GM12864 (cell line): ENCODE results near the gene ARHGAP9.

Experiments
- DNase-seq: peaks from one replicate; pipeline ENCODE4 v3.0.0-alpha.2; 2011; ENCODE audit warnings: low read depth
- H3K4me3 ChIP-seq: 2 replicates; pipeline ENCODE4 v1.5.1; 2011; ENCODE audit warnings: mild to moderate bottlenecking, low read depth, low read length, control low read depth
- TF ChIP-seq, protein P1 (sequence below): IDR thresholded peaks from 2 replicates; pipeline ENCODE4 v1.5.1; 2011; ENCODE audit warnings: low read depth, mild to moderate bottlenecking, moderate library complexity, low read length, control low read depth, inconsistent platforms; ENCODE audit errors: missing control alignments

Gene ARHGAP9

DNA sequence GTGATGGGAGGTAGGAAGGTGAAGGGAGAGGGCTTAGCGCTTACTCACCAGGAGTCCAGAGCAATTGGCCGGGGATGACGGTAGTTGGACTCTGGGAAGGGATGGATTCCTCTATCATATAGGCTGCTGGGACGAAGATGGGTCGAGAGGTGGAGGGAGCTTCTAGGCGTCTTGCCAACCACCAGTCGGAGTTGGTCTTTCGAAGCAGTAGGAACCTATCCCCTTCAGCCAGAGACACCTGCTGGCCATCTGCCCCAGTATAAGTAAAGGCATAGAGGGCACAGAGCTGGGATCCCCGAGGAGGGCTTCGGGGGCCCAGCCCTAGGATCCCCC, 657 bp downstream of the ARHGAP9 start:
- H3K4me3 ChIP-seq = peak overlapping the region; percentile 72
- no peak for DNase-seq
- TF ChIP-seq, protein P1, sequence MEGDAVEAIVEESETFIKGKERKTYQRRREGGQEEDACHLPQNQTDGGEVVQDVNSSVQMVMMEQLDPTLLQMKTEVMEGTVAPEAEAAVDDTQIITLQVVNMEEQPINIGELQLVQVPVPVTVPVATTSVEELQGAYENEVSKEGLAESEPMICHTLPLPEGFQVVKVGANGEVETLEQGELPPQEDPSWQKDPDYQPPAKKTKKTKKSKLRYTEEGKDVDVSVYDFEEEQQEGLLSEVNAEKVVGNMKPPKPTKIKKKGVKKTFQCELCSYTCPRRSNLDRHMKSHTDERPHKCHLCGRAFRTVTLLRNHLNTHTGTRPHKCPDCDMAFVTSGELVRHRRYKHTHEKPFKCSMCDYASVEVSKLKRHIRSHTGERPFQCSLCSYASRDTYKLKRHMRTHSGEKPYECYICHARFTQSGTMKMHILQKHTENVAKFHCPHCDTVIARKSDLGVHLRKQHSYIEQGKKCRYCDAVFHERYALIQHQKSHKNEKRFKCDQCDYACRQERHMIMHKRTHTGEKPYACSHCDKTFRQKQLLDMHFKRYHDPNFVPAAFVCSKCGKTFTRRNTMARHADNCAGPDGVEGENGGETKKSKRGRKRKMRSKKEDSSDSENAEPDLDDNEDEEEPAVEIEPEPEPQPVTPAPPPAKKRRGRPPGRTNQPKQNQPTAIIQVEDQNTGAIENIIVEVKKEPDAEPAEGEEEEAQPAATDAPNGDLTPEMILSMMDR = no peak

DNA sequence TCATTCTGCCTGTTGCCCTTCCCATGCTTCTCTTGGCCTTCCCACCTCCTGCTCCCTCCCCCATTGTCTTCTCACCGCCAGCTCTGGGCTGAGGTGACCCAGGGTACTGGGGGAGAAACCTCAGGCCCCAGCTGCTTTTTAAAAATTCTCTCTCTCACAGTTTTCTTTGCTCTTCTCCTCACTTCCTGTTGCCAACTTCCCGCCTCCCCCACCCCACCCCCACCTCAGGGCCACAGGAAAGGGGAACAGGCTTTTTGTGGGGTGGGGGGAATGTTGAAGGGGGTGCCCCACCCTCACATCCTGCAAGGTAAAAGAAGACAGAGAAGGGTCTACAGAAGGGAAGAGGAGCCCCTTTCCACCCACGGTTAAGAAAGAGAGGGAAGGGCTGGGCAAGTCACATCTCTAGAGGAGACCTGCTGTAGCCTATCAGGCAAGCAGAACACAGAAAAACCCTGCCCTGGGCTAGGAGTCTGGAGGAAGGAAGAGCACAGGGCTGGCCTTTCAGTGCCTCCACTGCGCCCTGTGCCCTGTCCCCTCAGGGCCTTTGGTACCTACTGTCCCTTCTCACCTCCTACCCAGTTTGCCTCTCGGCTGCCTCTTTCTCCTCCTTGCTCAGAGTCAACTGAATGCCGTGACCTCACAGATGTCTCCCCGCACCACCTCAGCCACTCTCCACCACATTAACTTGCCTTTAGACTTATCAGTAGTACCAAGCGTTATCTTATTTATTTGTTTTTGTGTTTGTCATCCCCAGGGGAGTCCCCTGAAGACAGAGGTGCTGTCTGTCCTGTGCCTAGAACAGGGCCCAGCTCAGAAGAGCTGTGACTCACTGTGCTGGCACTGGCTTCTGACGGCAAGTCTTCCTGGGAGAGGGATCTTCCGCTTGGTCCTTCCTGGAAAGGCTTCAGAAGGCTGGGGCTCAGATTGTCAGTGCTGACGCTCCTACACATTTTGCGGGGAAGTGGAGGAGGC, 1.7 kb downstream of the ARHGAP9 start:
- DNase-seq = no peak
- H3K4me3 ChIP-seq = peak overlapping the region; percentile 72
- TF ChIP-seq, protein P1 = no peak

DNA sequence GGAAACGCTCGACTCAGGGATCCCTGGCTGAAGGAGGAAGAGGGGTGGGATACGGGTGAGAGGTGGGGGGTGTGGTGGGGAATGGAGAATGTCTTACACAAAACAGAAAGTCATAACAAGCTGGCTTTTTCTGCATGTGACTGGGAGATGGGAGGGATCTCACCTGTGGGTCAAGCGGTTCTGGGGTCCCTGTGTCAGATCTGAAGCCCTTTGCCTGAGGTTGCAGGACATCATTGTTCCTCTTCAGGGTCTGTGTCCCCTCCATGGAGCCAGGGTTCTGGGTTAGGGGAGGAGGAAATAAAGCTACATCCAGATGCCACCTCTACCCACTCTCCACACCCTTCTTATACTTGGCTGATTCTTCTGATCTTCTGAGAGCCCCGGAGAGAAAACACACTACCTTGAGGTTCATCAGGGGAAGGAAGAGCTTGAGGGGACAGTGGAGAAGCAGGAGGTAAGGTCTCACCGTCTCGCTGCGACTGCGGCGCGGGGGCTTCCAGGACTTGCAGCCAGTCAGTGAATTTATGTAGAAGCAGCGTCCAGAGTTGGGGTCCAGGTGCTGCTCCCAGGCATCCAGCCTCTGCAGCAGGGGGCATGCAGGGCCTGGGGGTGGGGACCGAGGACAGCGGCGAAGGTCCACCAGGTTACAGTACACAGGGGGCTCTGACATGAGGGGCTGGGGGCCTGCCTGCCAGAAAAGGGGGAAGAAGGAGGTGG, 2.5 kb downstream of the ARHGAP9 start:
- H3K4me3 ChIP-seq = peak overlapping the region; percentile 72
- no peak for DNase-seq
- TF ChIP-seq, protein P1 = no peak

DNA sequence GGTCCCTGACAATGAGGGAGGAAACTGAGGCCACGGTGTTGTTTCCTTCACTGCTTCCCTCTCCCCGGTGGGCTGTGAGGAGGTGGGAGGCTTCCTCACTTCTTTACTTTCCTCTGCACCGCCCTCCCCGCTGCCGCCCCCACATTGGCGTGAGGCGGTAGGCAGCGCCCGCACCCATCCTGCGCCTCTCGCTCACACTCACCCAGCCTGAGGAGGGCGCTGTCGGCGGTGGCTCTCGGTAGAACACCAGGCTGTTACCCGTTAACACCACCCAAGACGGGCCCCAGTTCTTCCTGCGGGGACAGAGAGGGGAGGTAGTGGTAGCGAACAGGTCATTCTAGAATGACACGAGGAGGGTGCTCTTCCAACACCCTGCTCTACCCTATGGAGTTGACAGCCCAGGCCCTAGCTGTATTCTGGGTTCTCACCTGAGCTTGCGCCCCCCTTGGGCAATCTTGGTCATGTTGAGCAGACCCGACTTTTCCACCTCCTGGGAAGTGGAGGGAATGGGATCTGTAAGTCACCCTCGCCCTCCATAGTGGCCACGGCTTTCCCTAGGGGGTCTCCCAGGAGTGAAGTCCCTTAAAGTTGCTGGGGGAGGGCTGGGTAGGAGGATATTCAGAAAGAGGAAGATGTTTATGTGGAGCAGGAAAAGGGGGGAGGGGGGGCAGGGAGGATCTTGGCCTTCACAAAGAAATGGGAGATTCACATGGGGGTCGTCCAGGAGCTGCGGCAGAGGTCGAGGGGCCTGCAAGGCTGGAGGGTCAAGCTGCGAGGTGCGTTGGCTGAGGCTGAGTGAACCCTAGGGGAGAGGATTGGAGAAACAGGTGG, 3.3 kb downstream of the ARHGAP9 start:
- no peak for DNase-seq
- peak overlapping the region; percentile 72 for H3K4me3 ChIP-seq
- TF ChIP-seq, protein P1 = peak; percentile 73

DNA sequence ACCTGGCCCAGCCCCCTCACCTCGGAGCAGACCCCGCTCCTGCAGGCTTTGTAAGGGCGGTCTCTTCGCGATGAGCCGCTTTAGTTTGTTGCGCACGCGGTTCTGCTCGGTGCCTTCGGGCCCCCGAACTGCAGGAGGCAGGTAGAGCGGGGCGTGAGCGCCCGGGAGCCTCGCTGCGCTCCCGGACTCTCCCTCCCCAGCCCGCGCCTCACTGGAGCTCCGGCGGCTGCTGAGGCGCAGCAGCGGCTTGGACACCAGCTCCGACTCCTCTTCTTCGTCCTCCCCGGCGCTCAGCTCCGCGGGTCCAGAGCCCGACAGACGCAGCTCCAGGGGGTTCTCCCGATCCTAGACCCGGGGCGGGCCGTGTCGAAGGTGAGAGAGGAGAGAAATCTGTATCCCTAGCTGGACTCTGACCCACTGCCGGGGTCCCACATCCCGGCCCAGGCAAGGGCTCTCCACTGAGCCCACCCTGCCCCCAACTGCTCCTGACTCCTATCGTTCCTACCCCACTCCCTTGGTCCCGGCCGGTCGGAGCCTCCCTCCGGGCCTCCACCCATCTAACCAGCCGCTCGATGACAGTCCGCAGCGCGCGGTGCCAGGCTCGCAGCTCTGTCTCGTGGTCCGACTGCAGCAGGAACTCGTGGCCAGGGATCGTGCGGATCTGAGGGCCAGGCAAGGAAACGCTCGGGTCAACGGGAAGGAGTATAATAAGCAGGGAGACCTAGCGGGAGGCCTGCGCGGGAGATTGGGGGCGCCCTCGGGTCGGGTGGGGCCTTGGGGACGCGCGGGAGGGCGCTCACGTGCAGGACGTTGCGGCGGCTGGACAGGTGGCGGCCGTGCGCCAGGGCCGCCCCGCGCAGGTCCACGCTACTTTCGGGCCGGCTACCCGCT, 4.2 kb downstream of the ARHGAP9 start:
- peak overlapping the region; percentile 72 for H3K4me3 ChIP-seq
- TF ChIP-seq, protein P1 = no peak
- no peak for DNase-seq

DNA sequence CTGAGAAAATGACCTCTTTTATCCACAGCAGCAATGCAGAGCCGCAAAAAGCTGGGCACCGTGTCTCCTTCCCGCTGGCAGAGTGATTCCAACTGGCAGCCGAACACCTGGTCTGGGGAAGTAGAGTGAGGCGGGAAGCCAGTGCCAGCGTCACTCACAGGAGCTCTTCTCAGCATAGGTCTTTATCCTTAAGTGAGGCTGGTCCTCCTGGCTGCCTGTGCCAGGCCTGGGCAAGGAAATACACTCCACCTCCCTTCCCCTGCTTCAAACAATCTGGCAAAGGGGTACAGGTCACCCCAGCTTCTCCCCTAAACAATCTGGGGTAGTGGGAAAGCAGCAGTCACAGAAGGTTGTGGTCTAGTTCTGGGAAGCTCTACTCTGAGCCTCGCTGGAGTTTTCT, 4.8 kb downstream of the ARHGAP9 start:
- DNase-seq = no peak
- H3K4me3 ChIP-seq = no peak overlapping the region
- TF ChIP-seq, protein P1 = no peak
